Left ventricle myocardium superior (tissue), 1 donor: ENCODE results near the gene CACNA2D3. TPM values are rescaled to one million over a fixed set of nuclear protein-coding genes. Genes with fewer than 3 reads are reported as not detected.

Experiments
- ATAC-seq: fragments of 200-7000 bp; cut with Tn5 transposase; one replicate; pipeline ENCODE4 v1.9.1; 2020; ENCODE audit warnings: mild to moderate bottlenecking, moderate library complexity
- DNase-seq: peaks from one replicate; pipeline ENCODE4 v3.0.0-alpha.2; 2020
- intact Hi-C: fragments of 100-400 bp; cut with micrococcal nuclease; formaldehyde crosslinking; loops from one replicate; pipeline ENCODE4 v1.11.0; 2022
- total RNA-seq: library from RNA; stranded (reverse); fragmentation: NEBNext Ultra II Directional; extraction: Animal tissue kit (Norgen Biotek cat#: 25700); gene quantifications from one replicate; pipeline ENCODE4 v1.2.1, GENCODE V29; 2021
- donor health status: DM: no; HTN: yes; CAD: no; lungs with severe emphysema.

Gene CACNA2D3
- total RNA-seq, 1 donor from 2014 or later, result 26.9 TPM

GRCh38 chr3:54481606-54482365, 359.4 kb downstream of the CACNA2D3 start:
- DNase-seq (no peak), ATAC-seq (no peak)
- intact Hi-C loops, result no loop called here

- intact Hi-C loops, result no loop called here
- DNase-seq, result no peak
- no peak for ATAC-seq
These were observed 362.0 kb downstream of the CACNA2D3 start for GRCh38 chr3:54484334-54484733.

- ATAC-seq, result no peak
- no peak for DNase-seq
- intact Hi-C loops, result no loop called here
These were observed 364.0 kb downstream of the CACNA2D3 start for GRCh38 chr3:54486317-54486716.

DNA sequence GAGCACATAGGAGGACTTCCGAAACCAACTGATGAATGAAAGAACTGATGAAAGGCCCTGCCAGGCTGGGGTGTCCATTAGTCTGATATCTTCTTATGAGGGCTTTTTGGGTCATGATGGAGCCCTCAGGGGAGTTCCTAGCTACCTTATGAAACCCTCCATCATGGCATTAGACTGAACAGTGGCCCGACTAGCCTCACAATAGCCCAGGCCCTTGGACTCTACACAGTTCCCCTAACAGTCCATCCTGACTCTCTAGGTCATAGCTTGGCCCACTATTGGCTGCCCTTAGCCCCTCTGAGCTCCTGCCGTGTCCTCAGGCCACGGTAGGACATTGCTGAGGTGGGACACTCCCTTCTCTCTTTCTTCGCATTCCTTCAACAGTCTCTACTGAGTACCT, 365.9 kb downstream of the CACNA2D3 start:
- ATAC-seq (no peak), DNase-seq (no peak)
- intact Hi-C loops, result no loop called here

DNA sequence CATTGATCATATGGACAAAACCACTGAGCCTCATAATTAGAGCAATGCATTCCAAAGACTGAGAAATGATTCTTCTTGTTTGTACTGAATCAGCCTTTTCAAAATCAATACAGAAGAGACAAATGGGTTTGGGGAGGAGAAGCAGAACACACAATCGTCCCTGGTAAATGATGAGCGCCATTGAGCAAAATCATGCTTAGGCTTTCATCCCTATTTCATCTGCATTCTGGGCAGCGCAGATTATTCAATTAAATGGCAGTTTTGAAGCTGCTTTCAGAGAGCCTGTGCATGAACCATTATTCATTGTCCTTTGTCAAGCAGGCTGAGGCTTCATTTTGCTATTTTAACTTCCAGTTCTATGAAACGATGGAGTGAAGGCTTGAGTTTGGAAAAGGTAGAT, 371.9 kb downstream of the CACNA2D3 start:
- no peak for ATAC-seq
- no peak for DNase-seq
- intact Hi-C loops, result no loop called here

DNA sequence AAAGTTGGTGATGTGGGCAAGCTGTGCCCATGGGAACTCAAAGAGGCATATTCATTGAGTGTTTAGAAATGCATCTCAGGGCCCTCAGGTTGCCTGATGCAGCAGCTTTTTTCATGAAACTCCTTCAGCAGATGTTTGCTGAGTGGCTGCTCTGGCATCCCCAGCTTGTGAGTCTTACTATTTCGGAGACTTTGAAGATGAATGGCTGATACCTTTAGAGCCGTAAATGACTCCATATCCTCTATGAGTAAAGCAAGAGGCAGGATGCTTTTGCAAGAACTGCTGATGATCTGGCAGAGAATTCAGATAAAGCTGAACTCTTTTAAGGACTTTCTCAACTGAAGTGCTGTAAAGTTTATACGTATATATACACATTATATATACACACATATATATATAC, 384.3 kb downstream of the CACNA2D3 start:
- intact Hi-C loops, result no loop called here
- ATAC-seq, result no peak
- DNase-seq, result no peak

DNA sequence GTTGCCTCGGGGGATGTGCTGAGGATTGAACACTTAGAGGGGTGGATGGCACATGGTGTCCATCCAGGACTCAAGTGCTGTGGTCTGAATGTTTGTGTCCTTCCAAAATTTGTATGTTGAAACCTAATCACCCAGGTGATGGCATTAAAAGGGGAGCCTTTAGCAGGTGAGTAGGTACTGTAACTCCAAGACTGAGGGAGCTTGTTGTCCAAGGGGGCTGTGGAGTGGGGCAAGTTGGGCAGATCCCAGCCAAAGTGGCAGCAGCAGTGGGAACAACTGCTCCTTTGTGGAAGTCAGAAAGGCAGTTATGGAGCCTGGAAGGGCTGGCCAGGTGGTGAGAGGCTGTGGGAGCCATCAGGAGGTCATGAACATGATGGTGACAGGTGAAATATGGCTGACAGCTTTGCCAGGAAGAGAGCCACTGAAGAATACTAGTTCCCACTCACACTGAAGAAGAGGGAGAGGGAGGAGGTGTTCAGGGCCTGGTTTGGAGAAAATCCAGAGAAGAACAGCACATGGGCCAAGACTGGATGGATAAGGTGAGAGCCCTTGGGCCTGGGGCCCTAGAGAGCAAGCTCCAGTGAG, 385.6 kb downstream of the CACNA2D3 start:
- ATAC-seq, result no peak
- intact Hi-C loops, result no loop called here
- no peak for DNase-seq

GRCh38 chr3:54510506-54510905, 388.2 kb downstream of the CACNA2D3 start:
- intact Hi-C loops, result no loop called here
- DNase-seq (no peak), ATAC-seq (no peak)

GRCh38 chr3:54511766-54512365, 389.5 kb downstream of the CACNA2D3 start:
- DNase-seq (no peak), ATAC-seq (no peak)
- intact Hi-C loops, result no loop called here

DNA sequence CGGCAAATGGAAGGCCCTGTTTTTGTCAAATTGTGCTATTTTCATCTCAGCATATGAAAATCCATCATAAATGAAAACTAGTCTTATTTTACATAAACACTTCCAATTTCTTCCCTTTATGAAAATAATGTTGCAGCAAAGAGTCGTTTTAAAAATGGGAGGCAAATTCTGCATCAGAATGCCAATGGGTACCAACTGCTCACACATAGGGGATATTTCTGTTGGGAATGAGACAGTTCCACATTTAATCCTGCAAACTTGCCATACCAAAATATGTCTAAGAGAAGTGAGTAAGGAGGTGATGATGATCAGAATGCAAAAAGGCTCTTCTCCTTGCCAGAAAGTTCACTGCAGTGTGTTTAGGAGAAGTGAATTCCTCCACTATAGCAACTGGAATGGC, 391.7 kb downstream of the CACNA2D3 start:
- ATAC-seq, result no peak
- intact Hi-C loops, result no loop called here
- DNase-seq, result no peak

DNA sequence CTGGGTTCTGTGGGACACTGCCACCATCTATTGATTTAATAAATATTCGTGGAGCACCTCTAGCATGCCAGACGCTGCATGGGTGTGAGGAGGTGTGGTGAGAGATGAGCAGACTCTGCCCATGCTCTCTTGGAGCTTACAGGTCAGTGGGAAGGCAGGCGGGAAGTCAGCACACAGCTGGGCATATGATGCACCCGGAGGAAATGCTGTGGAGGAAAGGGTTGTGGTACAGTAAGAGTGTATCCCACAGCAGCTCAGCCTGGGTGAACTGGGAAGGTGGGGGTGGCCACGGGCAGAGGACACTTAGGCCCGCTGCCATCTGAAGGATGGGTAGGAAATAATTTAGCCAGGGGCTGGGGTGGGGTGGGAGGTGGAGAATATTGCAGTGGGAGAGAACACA, 392.1 kb downstream of the CACNA2D3 start:
- intact Hi-C loops, result no loop called here
- ATAC-seq (no peak), DNase-seq (no peak)

- ATAC-seq (no peak), DNase-seq (no peak)
- intact Hi-C loops, result no loop called here
These were observed 393.3 kb downstream of the CACNA2D3 start for GRCh38 chr3:54515441-54516213.

GRCh38 chr3:54517424-54517823, 395.1 kb downstream of the CACNA2D3 start:
- intact Hi-C loops, result no loop called here
- DNase-seq (no peak), ATAC-seq (no peak)

- DNase-seq, result no peak
- intact Hi-C loops, result no loop called here
- no peak for ATAC-seq
These were observed 395.8 kb downstream of the CACNA2D3 start for GRCh38 chr3:54518011-54518675.

DNA sequence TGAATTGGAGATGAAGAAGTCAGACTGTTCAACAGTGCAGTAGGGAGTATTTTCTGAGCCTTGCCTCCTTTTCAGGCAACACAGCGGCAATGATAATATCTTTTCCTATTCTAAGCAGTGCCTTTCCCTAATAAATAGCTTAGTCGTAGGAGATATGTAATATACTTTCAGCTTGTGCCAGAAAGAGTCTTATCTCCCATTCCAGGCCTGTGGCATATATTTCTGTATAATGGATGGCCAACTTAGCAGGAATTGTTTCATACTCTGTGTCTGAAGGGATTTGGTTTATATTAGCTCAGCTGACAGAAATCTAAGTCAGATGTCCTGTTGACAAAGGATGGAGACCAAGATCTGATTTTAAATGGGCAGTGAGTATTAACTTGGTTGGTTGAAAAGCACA, 397.1 kb downstream of the CACNA2D3 start:
- no peak for ATAC-seq
- intact Hi-C loops, result no loop called here
- DNase-seq, result no peak

DNA sequence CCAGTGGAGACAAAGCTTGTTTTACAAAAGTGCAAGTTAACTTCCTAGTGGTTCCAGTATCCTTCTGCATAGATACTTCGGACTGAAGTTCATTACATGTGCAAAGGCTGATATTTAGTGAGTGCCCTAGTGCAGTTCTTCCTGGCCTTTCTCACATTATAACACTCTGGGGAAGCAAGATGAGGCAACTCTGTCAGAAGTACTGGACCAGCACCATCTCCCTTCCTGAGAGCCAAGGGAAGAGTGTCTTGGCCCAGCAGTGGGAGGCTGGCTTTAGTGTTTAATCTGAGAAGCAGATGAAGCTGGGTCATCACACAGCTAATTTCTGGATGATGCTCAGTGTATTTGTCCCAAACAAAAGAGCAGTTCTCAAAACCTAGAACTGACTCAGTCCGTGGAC, 397.7 kb downstream of the CACNA2D3 start:
- ATAC-seq (no peak), DNase-seq (no peak)
- intact Hi-C loops, result no loop called here

DNA sequence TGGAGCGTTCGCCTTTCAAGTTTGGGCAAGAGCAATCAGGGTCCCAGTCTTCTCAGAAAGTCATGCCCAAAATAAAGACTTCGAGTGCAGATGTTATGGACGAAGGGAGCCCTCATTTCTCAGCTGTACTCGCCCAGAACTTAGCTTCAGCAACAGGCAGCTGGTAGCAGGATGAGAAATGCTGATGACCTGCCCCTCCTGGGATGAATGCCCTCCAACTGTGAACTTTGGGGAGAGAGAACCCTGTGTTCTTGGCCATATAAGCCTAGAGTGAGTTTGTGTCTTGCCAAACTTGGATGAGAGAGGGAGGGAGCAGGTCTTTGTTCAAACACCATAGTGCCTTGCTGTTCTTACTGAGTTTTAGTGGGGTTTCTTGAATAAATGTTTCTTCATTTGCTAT, 405.2 kb downstream of the CACNA2D3 start:
- intact Hi-C loops, result no loop called here
- ATAC-seq, result no peak
- no peak for DNase-seq

DNA sequence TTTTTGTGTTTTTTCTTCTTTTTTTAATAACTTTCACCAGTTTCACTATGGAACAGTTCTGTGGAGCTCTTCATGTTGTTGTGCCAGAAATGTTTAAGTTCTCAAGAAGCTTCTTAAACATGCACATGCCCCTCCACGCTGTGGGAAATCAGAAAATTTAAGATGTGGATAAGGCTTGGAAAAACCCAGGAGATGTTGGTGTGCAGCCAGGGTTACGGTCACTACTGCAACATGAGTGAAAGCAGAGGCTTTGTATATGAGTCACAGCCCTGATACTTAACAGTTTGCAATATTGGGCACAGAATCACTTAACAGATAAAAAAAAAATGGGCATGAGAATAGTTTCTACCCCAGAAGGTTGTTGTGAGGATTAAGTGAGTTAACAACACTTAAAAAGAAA, 405.6 kb downstream of the CACNA2D3 start:
- intact Hi-C loops, result no loop called here
- DNase-seq (no peak), ATAC-seq (no peak)

- ATAC-seq (no peak), DNase-seq (no peak)
- intact Hi-C loops, result no loop called here
These were observed 406.3 kb downstream of the CACNA2D3 start for GRCh38 chr3:54528668-54529067.

DNA sequence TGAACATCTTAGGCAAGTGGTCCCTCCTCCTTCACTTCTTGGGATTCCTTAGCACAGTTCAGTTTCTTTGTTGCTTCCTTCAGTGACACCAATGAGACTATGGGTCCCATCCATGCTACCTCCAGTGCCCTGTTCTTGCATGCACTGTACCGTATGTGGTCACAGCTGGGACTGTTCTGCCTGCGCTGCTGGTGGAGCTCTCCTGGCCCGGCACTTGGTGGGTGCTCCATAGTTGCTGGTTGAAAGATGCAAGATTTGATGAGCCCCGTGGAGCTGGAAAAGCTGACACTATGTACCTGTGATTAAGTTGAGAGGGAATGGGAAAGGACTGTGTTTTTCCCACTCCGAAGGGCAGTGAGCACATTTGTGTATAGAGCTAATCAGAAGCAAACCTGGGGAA, 407.7 kb downstream of the CACNA2D3 start:
- intact Hi-C loops, result no loop called here
- no peak for DNase-seq
- ATAC-seq, result no peak
